ENCODE measurements around the gene GYPB. TPM values are rescaled to one million over a fixed set of nuclear protein-coding genes. Genes with fewer than 3 reads are reported as not detected.
"Not testable (repeated sequence)": the region's sequence is repeated elsewhere in the genome, so short reads cannot be mapped to it uniquely, and the experiment has no call there.

GYPB gene
- not detected for total RNA-seq

- CTCF ChIA-PET, POLR2A ChIA-PET: not testable (repeated sequence)
Measured at GRCh38 chr4:144019277-144019676, at the start of gene GYPB. TSS of gene GYPB (minus strand) at chr4:144019380. CDS start at chr4:144019287, 93 bp downstream.

GRCh38 chr4:144061556-144061955 is 42.4 kb upstream of the GYPB start:
- POLR2A ChIA-PET, CTCF ChIA-PET: not testable (repeated sequence)

- POLR2A ChIA-PET, CTCF ChIA-PET: not testable (repeated sequence)
Measured at GRCh38 chr4:144060234-144060859, 41.2 kb upstream of the GYPB start.

- ChIA-PET CTCF (no interaction called here), POLR2A (no interaction called here)
Measured at GRCh38 chr4:144056800-144057199, 37.6 kb upstream of the GYPB start.

- POLR2A ChIA-PET, CTCF ChIA-PET: not testable (repeated sequence)
Measured at GRCh38 chr4:144055336-144055735, 36.2 kb upstream of the GYPB start.

- CTCF ChIA-PET, POLR2A ChIA-PET: not testable (repeated sequence)
Measured at GRCh38 chr4:144051494-144051893, 32.3 kb upstream of the GYPB start.

- CTCF ChIA-PET, POLR2A ChIA-PET: not testable (repeated sequence)
Measured at GRCh38 chr4:144050631-144051030, 31.5 kb upstream of the GYPB start.

GRCh38 chr4:144049495-144050424 is 30.6 kb upstream of the GYPB start:
- CTCF ChIA-PET, POLR2A ChIA-PET: not testable (repeated sequence)

- CTCF ChIA-PET, POLR2A ChIA-PET: not testable (repeated sequence)
Measured at GRCh38 chr4:144044936-144045335, 25.8 kb upstream of the GYPB start.

- POLR2A ChIA-PET, CTCF ChIA-PET: not testable (repeated sequence)
Measured at GRCh38 chr4:144032580-144032979, 13.4 kb upstream of the GYPB start.

GRCh38 chr4:144031875-144032274 is 12.7 kb upstream of the GYPB start:
- CTCF ChIA-PET, POLR2A ChIA-PET: not testable (repeated sequence)

- CTCF ChIA-PET, POLR2A ChIA-PET: not testable (repeated sequence)
Measured at GRCh38 chr4:144031369-144031768, 12.2 kb upstream of the GYPB start.

GRCh38 chr4:144030708-144031107 is 11.5 kb upstream of the GYPB start:
- CTCF ChIA-PET, POLR2A ChIA-PET: not testable (repeated sequence)

- POLR2A ChIA-PET, CTCF ChIA-PET: not testable (repeated sequence)
Measured at GRCh38 chr4:144026682-144027081, 7.5 kb upstream of the GYPB start.

- CTCF ChIA-PET, POLR2A ChIA-PET: not testable (repeated sequence)
Measured at GRCh38 chr4:144024399-144025053, 5.3 kb upstream of the GYPB start.

- POLR2A ChIA-PET, CTCF ChIA-PET: not testable (repeated sequence)
Measured at GRCh38 chr4:144022772-144023400, 3.7 kb upstream of the GYPB start.

- POLR2A ChIA-PET, CTCF ChIA-PET: not testable (repeated sequence)
Measured at GRCh38 chr4:144021336-144021990, 2.3 kb upstream of the GYPB start.

GRCh38 chr4:144018223-144019000 is 768 bp downstream of the GYPB start:
- POLR2A ChIA-PET: not testable (repeated sequence)

GRCh38 chr4:144017271-144017670 is 1.9 kb downstream of the GYPB start:
- POLR2A ChIA-PET, CTCF ChIA-PET: not testable (repeated sequence)

More at GRCh38 chr4:144018223-144019000, 768 bp downstream of the GYPB start:
- CTCF ChIA-PET: not testable (repeated sequence)
